CD4-positive, alpha-beta T cell (primary cell): ENCODE results near the gene PRKN. TPM values are rescaled to one million over a fixed set of nuclear protein-coding genes. Genes with fewer than 3 reads are reported as not detected.

Source experiments
- ATAC-seq: fragments of 200-7000 bp; cut with Tn5 transposase; one replicate; pipeline ENCODE4 v1.10.0; 2022; ENCODE audit warnings: mild to moderate bottlenecking; ENCODE audit not compliant: poor library complexity
- CTCF ChIA-PET: fragments of 350-600 bp; sonication (Branson Sonifier 250); formaldehyde crosslinking; loops from one replicate; lab custom pipeline; 2021; ENCODE audit warnings: antibody characterized with exemption, inconsistent platforms; lab: Charles Lee
- POLR2A ChIA-PET: fragments of 350-600 bp; sonication (Branson Sonifier 250); formaldehyde crosslinking; loops from one replicate; lab custom pipeline; 2021; ENCODE audit warnings: antibody characterized with exemption, inconsistent platforms; lab: Charles Lee
- DNase-seq, 14 experiments: peaks; one replicate each; pipeline ENCODE4 v3.0.0-alpha.2; 2013 to 2020; ENCODE audit warnings: mixed read lengths in 2 of 14
- H3K27ac ChIP-seq, 2 donors: one replicate each; pipeline versions ENCODE4 v1.5.1 to v1.7.0; 2013; ENCODE audit warnings: low read length in 2 of 2, low read depth in 1 of 2, mild to moderate bottlenecking in 1 of 2
- H3K27me3 ChIP-seq, 2 experiments: 1 replicate in 1 of 2; 2 replicates in 1 of 2; pipeline versions ENCODE4 v1.6.1 to v1.7.0; 2013; ENCODE audit warnings: low read length in 2 of 2, control low read depth in 1 of 2, mild to moderate bottlenecking in 1 of 2, moderate library complexity in 1 of 2; ENCODE audit not compliant: insufficient read depth in 2 of 2, control insufficient read depth in 1 of 2
- H3K36me3 ChIP-seq: one replicate; pipeline ENCODE4 v1.6.1; 2013; ENCODE audit warnings: low read length, control low read depth; ENCODE audit not compliant: insufficient read depth
- H3K4me1 ChIP-seq: one replicate; pipeline ENCODE4 v1.6.1; 2013; ENCODE audit warnings: low read length, control low read depth; ENCODE audit not compliant: insufficient read depth
- H3K4me3 ChIP-seq: one replicate; pipeline ENCODE4 v1.5.1; 2013; ENCODE audit warnings: mild to moderate bottlenecking, low read length, moderate library complexity
- H3K9me3 ChIP-seq, 2 experiments: 1 replicate in 1 of 2; 2 replicates in 1 of 2; pipeline versions ENCODE4 v1.6.1 to v1.7.0; 2013; ENCODE audit warnings: low read length in 2 of 2, mild to moderate bottlenecking in 2 of 2, control low read depth in 1 of 2, moderate library complexity in 1 of 2; ENCODE audit not compliant: control insufficient read depth in 1 of 2, insufficient read depth in 1 of 2
- H3K27ac Mint-ChIP-seq: one replicate; pipeline ENCODE4 v1.8.0; 2020; ENCODE audit warnings: mixed read lengths
- H3K27me3 Mint-ChIP-seq: one replicate; pipeline ENCODE4 v1.8.0; 2021; ENCODE audit warnings: mixed read lengths
- H3K36me3 Mint-ChIP-seq: one replicate; pipeline ENCODE4 v1.8.0; 2021; ENCODE audit warnings: low read depth, mixed read lengths
- H3K4me1 Mint-ChIP-seq: one replicate; pipeline ENCODE4 v1.8.0; 2021; ENCODE audit warnings: low read depth, mixed read lengths
- H3K4me3 Mint-ChIP-seq: one replicate; pipeline ENCODE4 v1.8.0; 2020; ENCODE audit warnings: mild to moderate bottlenecking, mixed read lengths
- H3K9me3 Mint-ChIP-seq: one replicate; pipeline ENCODE4 v1.8.0; 2020; ENCODE audit warnings: mixed read lengths
- intact Hi-C, 2 experiments: fragments of 100-400 bp; cut with DNase I in 1 of 2; cut with micrococcal nuclease in 1 of 2; formaldehyde crosslinking; loops; one replicate each; pipeline versions ENCODE4 v1.15.1 to v1.9.0; 2023 to 2025; cut with DNase I, micrococcal nuclease
- total RNA-seq, 174 experiments: library from RNA in 2 of 174; stranded (reverse) in 2 of 174; gene quantifications; one replicate each; pipeline ENCODE4 v1.2.3 and lab custom pipeline; 2021 to 2026
- TF ChIP-seq, protein P1 (sequence below): fragments of 200-600 bp; IDR thresholded peaks from one replicate; pipeline ENCODE4 v1.8.0; 2022; ENCODE audit warnings: antibody characterized with exemption, mild to moderate bottlenecking

The PRKN gene
- total RNA-seq, 2 experiments from 2014 or later = 5.2 to 5.4 TPM

- POLR2A ChIA-PET = no interaction called here
- Mint-ChIP-seq H3K27ac (no peak overlapping the region), H3K9me3 (peaks cover 4% of the 10 kb centered on the region), H3K36me3 (no peaks in the 10 kb centered on the region), H3K27me3 (no peaks in the 10 kb centered on the region), H3K4me3 (no peak overlapping the region), H3K4me1 (no peaks in the 10 kb centered on the region)
- no peak for DNase-seq
- intact Hi-C loops = no loop called here
- no peak for ATAC-seq
- Histone ChIP-seq H3K27ac (no peak overlapping the region), H3K27me3 (no peaks in the 10 kb centered on the region), H3K4me3 (no peak overlapping the region), H3K36me3 (no peaks in the 10 kb centered on the region), H3K4me1 (no peaks in the 10 kb centered on the region), H3K9me3 (peaks cover 0 to 15% of the 10 kb centered on the region in 2 experiments)
- CTCF ChIA-PET = no interaction called here
- TF ChIP-seq, protein P1, sequence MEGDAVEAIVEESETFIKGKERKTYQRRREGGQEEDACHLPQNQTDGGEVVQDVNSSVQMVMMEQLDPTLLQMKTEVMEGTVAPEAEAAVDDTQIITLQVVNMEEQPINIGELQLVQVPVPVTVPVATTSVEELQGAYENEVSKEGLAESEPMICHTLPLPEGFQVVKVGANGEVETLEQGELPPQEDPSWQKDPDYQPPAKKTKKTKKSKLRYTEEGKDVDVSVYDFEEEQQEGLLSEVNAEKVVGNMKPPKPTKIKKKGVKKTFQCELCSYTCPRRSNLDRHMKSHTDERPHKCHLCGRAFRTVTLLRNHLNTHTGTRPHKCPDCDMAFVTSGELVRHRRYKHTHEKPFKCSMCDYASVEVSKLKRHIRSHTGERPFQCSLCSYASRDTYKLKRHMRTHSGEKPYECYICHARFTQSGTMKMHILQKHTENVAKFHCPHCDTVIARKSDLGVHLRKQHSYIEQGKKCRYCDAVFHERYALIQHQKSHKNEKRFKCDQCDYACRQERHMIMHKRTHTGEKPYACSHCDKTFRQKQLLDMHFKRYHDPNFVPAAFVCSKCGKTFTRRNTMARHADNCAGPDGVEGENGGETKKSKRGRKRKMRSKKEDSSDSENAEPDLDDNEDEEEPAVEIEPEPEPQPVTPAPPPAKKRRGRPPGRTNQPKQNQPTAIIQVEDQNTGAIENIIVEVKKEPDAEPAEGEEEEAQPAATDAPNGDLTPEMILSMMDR = no peak
These were observed 509.6 kb downstream of the PRKN start for GRCh38 chr6:162217811-162218493.

DNA sequence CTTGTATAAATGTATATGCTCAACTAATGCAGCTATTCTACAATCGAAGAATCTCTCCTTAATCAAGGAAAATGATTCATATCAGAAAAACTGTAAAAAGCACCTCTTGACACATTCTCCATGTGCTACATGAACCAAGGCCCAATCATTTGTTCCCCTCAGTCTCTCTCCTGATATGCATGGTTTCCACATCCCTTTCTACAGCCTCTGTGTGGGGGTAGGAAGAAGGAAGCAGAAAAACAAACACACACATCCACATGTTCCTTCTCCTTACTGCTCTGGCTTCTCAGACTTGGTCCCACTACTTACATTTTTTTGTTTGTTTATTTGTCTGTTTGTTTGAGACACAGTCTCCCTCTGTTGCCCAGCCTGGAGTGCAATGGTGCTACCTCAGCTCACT is 510.5 kb downstream of the PRKN start:
- Mint-ChIP-seq H3K4me1 (no peaks in the 10 kb centered on the region), H3K4me3 (no peak overlapping the region), H3K27ac (no peak overlapping the region), H3K36me3 (no peaks in the 10 kb centered on the region), H3K9me3 (peaks cover 4% of the 10 kb centered on the region), H3K27me3 (no peaks in the 10 kb centered on the region)
- H3K4me1 ChIP-seq = no peaks in the 10 kb centered on the region
- ATAC-seq (no peak), DNase-seq (no peak)
- no peak overlapping the region for H3K27ac ChIP-seq
- intact Hi-C loops = no loop called here
- ChIA-PET POLR2A (no interaction called here), CTCF (no interaction called here)
- H3K27me3 ChIP-seq = no peaks in the 10 kb centered on the region
- no peaks in the 10 kb centered on the region for H3K36me3 ChIP-seq
- peaks cover 0 to 15% of the 10 kb centered on the region in 2 experiments for H3K9me3 ChIP-seq
- TF ChIP-seq, protein P1 = no peak
- H3K4me3 ChIP-seq = no peak overlapping the region

DNA sequence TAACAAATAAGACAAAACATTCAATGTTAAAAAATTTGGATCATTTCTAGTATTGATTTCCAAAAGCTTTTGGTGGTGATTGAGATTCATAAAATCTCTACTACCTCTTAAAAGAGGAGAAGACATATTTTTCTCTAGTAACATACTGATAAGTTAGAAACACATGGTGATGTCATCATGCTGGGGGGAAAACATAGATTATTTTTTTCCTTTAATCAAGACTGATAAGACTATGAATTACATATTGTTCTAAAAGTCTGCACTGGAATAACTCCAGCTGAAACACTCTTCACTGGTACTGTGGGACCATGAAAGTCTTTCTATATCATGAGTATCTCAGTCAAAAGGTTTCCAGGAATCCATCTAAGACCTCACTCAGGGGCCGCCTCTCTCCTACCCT is 515.8 kb downstream of the PRKN start:
- Mint-ChIP-seq H3K4me1 (no peaks in the 10 kb centered on the region), H3K4me3 (no peak overlapping the region), H3K36me3 (no peaks in the 10 kb centered on the region), H3K27me3 (no peaks in the 10 kb centered on the region), H3K27ac (no peak overlapping the region), H3K9me3 (peaks cover 4% of the 10 kb centered on the region)
- Histone ChIP-seq H3K4me1 (no peaks in the 10 kb centered on the region), H3K9me3 (peaks cover 0 to 14% of the 10 kb centered on the region in 2 experiments), H3K27me3 (no peaks in the 10 kb centered on the region), H3K36me3 (no peaks in the 10 kb centered on the region), H3K27ac (no peak overlapping the region), H3K4me3 (no peak overlapping the region)
- POLR2A ChIA-PET = no interaction called here
- intact Hi-C loops = no loop called here
- CTCF ChIA-PET = no interaction called here
- TF ChIP-seq, protein P1 = no peak
- no peak for DNase-seq
- ATAC-seq = no peak
